SK-N-SH (cell line): ENCODE data around the gene CLCN3. TPM values are rescaled to one million over a fixed set of nuclear protein-coding genes. Genes with fewer than 3 reads are reported as not detected.

ENCODE experiments used
- CTCF ChIA-PET: fragments of 300-600, 350-600 bp; formaldehyde crosslinking; extraction: SDS; loops from one replicate; lab custom pipeline; 2021; lab: Yijun Ruan, JAX
- POLR2A ChIA-PET: fragments of 350-600 bp; sonication (Branson Sonifier 250); formaldehyde crosslinking; extraction: SDS; loops from one replicate; lab custom pipeline; 2020; ENCODE audit warnings: antibody characterized with exemption, inconsistent platforms; lab: Yijun Ruan, JAX
- DNase-seq: peaks from one replicate; pipeline ENCODE4 v3.0.0; 2012
- H2AFZ ChIP-seq: fragments of 200-600 bp; sonication (generic); 2 replicates; pipeline ENCODE4 v1.8.1; 2016; ENCODE audit warnings: antibody characterized with exemption, mild to moderate bottlenecking, low read depth
- H3F3A ChIP-seq: fragments of 200-600 bp; sonication (generic); replicated peaks from 2 replicates; pipeline ENCODE3; 2016; ENCODE audit warnings: antibody characterized with exemption, mild to moderate bottlenecking; ENCODE audit not compliant: insufficient read depth
- H3K27ac ChIP-seq, 2 experiments: fragments of 200-500 bp in 1 of 2; fragments of 200-600 bp in 1 of 2; sonication (Bioruptor generic) in 1 of 2; sonication (generic), shearing (Covaris generic) in 1 of 2; 2 replicates each; pipeline versions ENCODE4 v1.5.1 to v1.6.1; 2014 to 2016; ENCODE audit warnings: low read depth in 2 of 2, inconsistent platforms in 1 of 2, low read length in 1 of 2, mild to moderate bottlenecking in 1 of 2, mixed read lengths in 1 of 2
- H3K27me3 ChIP-seq: fragments of 200-600 bp; sonication (generic), shearing (Covaris generic); 2 replicates; pipeline ENCODE4 v1.6.1; 2016; ENCODE audit warnings: mixed run types; ENCODE audit not compliant: insufficient read depth
- H3K36me3 ChIP-seq, 2 experiments: fragments of 200-500 bp in 1 of 2; fragments of 200-600 bp in 1 of 2; sonication (Bioruptor generic) in 1 of 2; sonication (generic) in 1 of 2; replicated peaks in 1 of 2; 2 replicates each; pipeline versions ENCODE3 to v1.5.1; 2014 to 2016; ENCODE audit warnings: low read length in 1 of 2, mild to moderate bottlenecking in 1 of 2; ENCODE audit not compliant: insufficient read depth in 2 of 2, control insufficient read depth in 1 of 2
- H3K4me1 ChIP-seq, 2 experiments: fragments of 200-500 bp in 1 of 2; fragments of 200-600 bp in 1 of 2; sonication (Bioruptor generic) in 1 of 2; sonication (generic), shearing (Covaris generic) in 1 of 2; 2 replicates each; pipeline versions ENCODE4 v1.5.1 to v1.6.1; 2014 to 2016; ENCODE audit warnings: low read depth in 1 of 2, low read length in 1 of 2, mixed run types in 1 of 2; ENCODE audit not compliant: insufficient read depth in 2 of 2, control insufficient read depth in 1 of 2
- H3K4me2 ChIP-seq: fragments of 200-600 bp; sonication (generic), shearing (Covaris generic); 2 replicates; pipeline ENCODE4 v1.6.1; 2017; ENCODE audit warnings: mixed run types
- H3K4me3 ChIP-seq, 2 experiments: fragments of 200-500 bp in 1 of 2; fragments of 200-600 bp in 1 of 2; sonication (Bioruptor generic) in 1 of 2; sonication (generic), shearing (Covaris generic) in 1 of 2; 2 replicates each; pipeline versions ENCODE4 v1.5.1 to v1.8.1; 2014 to 2016; ENCODE audit warnings: low read depth in 2 of 2, inconsistent platforms in 1 of 2, low read length in 1 of 2, mild to moderate bottlenecking in 1 of 2, mixed read lengths in 1 of 2, moderate library complexity in 1 of 2
- H3K79me2 ChIP-seq: fragments of 200-600 bp; sonication (generic); 2 replicates; pipeline ENCODE4 v1.8.1; 2017; ENCODE audit warnings: mild to moderate bottlenecking; ENCODE audit not compliant: insufficient read depth
- H3K9ac ChIP-seq: fragments of 200-600 bp; sonication (generic); 2 replicates; pipeline ENCODE4 v1.6.1; 2017; ENCODE audit warnings: mixed run types
- H3K9me2 ChIP-seq: fragments of 200-600 bp; sonication (generic); 2 replicates; pipeline ENCODE4 v1.6.1; 2017; ENCODE audit warnings: mixed run types
- H3K9me3 ChIP-seq: fragments of 200-600 bp; sonication (generic); 2 replicates; pipeline ENCODE4 v1.6.1; 2017; ENCODE audit warnings: mixed run types, mild to moderate bottlenecking, moderate library complexity
- H4K20me1 ChIP-seq: fragments of 200-600 bp; sonication (generic); 2 replicates; pipeline ENCODE4 v1.6.1; 2017; ENCODE audit warnings: mild to moderate bottlenecking, mixed run types; ENCODE audit not compliant: insufficient read depth
- EP300 ChIP-seq, 2 experiments: IDR thresholded peaks; 2 replicates each; pipeline versions ENCODE4 v1.4.0 to v1.6.1; 2012; ENCODE audit warnings: borderline replicate concordance in 1 of 2, low read depth in 1 of 2, low read length in 1 of 2
- FOSL2 ChIP-seq: IDR thresholded peaks from 2 replicates; pipeline ENCODE4 v1.4.0; 2012; ENCODE audit warnings: low read depth, mild to moderate bottlenecking, moderate library complexity, borderline replicate concordance
- FOXJ3 ChIP-seq: sonication (generic); formaldehyde crosslinking; IDR thresholded peaks from 2 replicates; pipeline ENCODE4 v1.5.1; 2020; ENCODE audit warnings: mild to moderate bottlenecking, missing genetic modification reagents
- FOXM1 ChIP-seq: IDR thresholded peaks from 2 replicates; pipeline ENCODE4 v1.4.0; 2012; ENCODE audit warnings: low read depth, mild to moderate bottlenecking
- GABPA ChIP-seq: IDR thresholded peaks from 2 replicates; pipeline ENCODE4 v1.4.0; 2012; ENCODE audit warnings: low read depth, mild to moderate bottlenecking
- GATA2 ChIP-seq: sonication (generic); formaldehyde crosslinking; IDR thresholded peaks from 2 replicates; pipeline ENCODE4 v1.5.0; 2020; ENCODE audit warnings: mild to moderate bottlenecking, missing genetic modification reagents
- IRF3 ChIP-seq: fragments of 150-350 bp; IDR thresholded peaks from 2 replicates; pipeline ENCODE4 v1.6.1; 2016; ENCODE audit warnings: mild to moderate bottlenecking, low read depth, low read length
- JUND ChIP-seq: IDR thresholded peaks from 2 replicates; pipeline ENCODE4 v1.4.0; 2012
- MAX ChIP-seq: IDR thresholded peaks from 2 replicates; pipeline ENCODE4 v1.4.0; 2012; ENCODE audit warnings: low read depth
- MXI1 ChIP-seq: IDR thresholded peaks from 2 replicates; pipeline ENCODE4 v1.6.1; 2012; ENCODE audit warnings: mild to moderate bottlenecking, low read depth, low read length, improper control_type of control experiment
- NRF1 ChIP-seq: IDR thresholded peaks from 2 replicates; pipeline ENCODE4 v1.6.1; 2012; ENCODE audit warnings: low read depth, mild to moderate bottlenecking, low read length
- PBX3 ChIP-seq: IDR thresholded peaks from 2 replicates; pipeline ENCODE4; 2012
- RAD21 ChIP-seq: IDR thresholded peaks from 2 replicates; pipeline ENCODE4 v1.6.1; 2012; ENCODE audit warnings: mild to moderate bottlenecking, low read length
- RCOR1 ChIP-seq: fragments of 150-350 bp; IDR thresholded peaks from 2 replicates; pipeline ENCODE4 v1.6.1; 2017; ENCODE audit warnings: antibody characterized with exemption, low read length
- RXRA ChIP-seq: IDR thresholded peaks from 2 replicates; pipeline ENCODE4 v1.4.0; 2012; ENCODE audit warnings: low read depth, mild to moderate bottlenecking, borderline replicate concordance
- SIN3A ChIP-seq: IDR thresholded peaks from 2 replicates; pipeline ENCODE4 v1.6.1; 2012; ENCODE audit warnings: low read depth, mild to moderate bottlenecking, low read length, moderate library complexity, borderline replicate concordance
- TAF1 ChIP-seq: IDR thresholded peaks from 2 replicates; pipeline ENCODE4 v1.6.1; 2012; ENCODE audit warnings: low read depth, mild to moderate bottlenecking, low read length, moderate library complexity, borderline replicate concordance
- TEAD4 ChIP-seq: IDR thresholded peaks from 2 replicates; pipeline ENCODE4 v1.4.0; 2012; ENCODE audit warnings: mild to moderate bottlenecking, borderline replicate concordance; ENCODE audit not compliant: insufficient read depth
- USF1 ChIP-seq: IDR thresholded peaks from 2 replicates; pipeline ENCODE4 v1.4.0; 2012; ENCODE audit warnings: low read depth, borderline replicate concordance
- YY1 ChIP-seq: IDR thresholded peaks from 2 replicates; pipeline ENCODE4 v1.4.0; 2012; ENCODE audit warnings: low read depth, mild to moderate bottlenecking
- WGBS: methylation state at CpG from one replicate; pipeline ENCODE4 v1.1.6; 2017; ENCODE audit warnings: low lambda C conversion rate; 5-methylcytosine and 5-hydroxymethylcytosine counted together
- polyA plus RNA-seq, 3 experiments: library from polyadenylated mRNA; depleted of rRNA; stranded (reverse); fragments of >200 nt; gene quantifications; 2 replicates each; pipeline ENCODE4 v1.2.3, GENCODE V29; 2012

The CLCN3 gene
- polyA plus RNA-seq, 1 of the 3 experiments (the other 2 are of a cell fraction), result 11.8 TPM

- Histone ChIP-seq H3K4me1 (peaks cover 0 to 11% of the 10 kb centered on the region in 2 experiments; a peak in 2 of 4 replicates), H3K27me3 (no peaks in the 10 kb centered on the region), H4K20me1 (peaks cover 4% of the 10 kb centered on the region; the same call in 1 of the 2 replicates), H3K9ac (no peak overlapping the region), H3K79me2 (peaks cover 96% of the 10 kb centered on the region), H3K4me2 (no peak overlapping the region), H3K4me3 (no peak overlapping the region), H3K9me2 (no peaks in the 10 kb centered on the region), H3K9me3 (no peaks in the 10 kb centered on the region), H3K36me3 (no peaks in the 10 kb centered on the region), H3K27ac (no peak overlapping the region), H2AFZ (no peak overlapping the region), H3F3A (peaks cover 13% of the 10 kb centered on the region)
- WGBS, result over 99% methylated on average over 5 of the region's 5 CpGs
- POLR2A ChIA-PET, result no interaction called here
- no peak for DNase-seq
- TF ChIP-seq GATA2 (CRISPR knock-in tag) (no peak), MXI1 (no peak)
- CTCF ChIA-PET, result interaction anchor here (1.3 kb wide), 1 partner anchor 16 kb away, joined by 3 read pairs; no protein-coding TSS in a partner anchor
Observed at GRCh38 chr4:169625886-169626285, 5.5 kb downstream of the CLCN3 start.

GRCh38 chr4:169626331-169627282, 6.2 kb downstream of the CLCN3 start:
- H3K4me1 ChIP-seq, result peaks cover 0 to 11% of the 10 kb centered on the region in 2 experiments; a peak in 2 of 4 replicates
- DNase-seq, result no peak
- TF ChIP-seq TAF1, result no peak
- TF ChIP-seq PBX3, result no peak
- no peak for TF ChIP-seq TEAD4
- no peak for TF ChIP-seq USF1
- no peak for TF ChIP-seq YY1
- TF ChIP-seq GABPA, result no peak
- TF ChIP-seq IRF3, result no peak
- no peak for TF ChIP-seq EP300 (IDR thresholded peaks at IDR 0.05; ENCODE audit: borderline replicate concordance in 1 of 2, low read depth in 1 of 2, low read length in 1 of 2)
- TF ChIP-seq JUND, result no peak
- no peak for TF ChIP-seq FOXM1
- TF ChIP-seq SIN3A, result no peak
- no peak for TF ChIP-seq RAD21
- TF ChIP-seq FOXJ3 (CRISPR knock-in tag), result no peak
- TF ChIP-seq NRF1, result no peak
- no peak for TF ChIP-seq MAX
- TF ChIP-seq RXRA, result no peak
- TF ChIP-seq RCOR1, result no peak
- TF ChIP-seq FOSL2, result no peak
- TF ChIP-seq, all 33 proteins: peak for 0
- CTCF ChIA-PET, result interaction anchor here (1.0 to 1.4 kb wide), 3 partner anchors 13 to 33 kb away, joined by 3 read pairs; no protein-coding TSS in a partner anchor
- H3K27me3 ChIP-seq, result no peaks in the 10 kb centered on the region
- no peak overlapping the region for H3K4me2 ChIP-seq
- no peak overlapping the region for H3K27ac ChIP-seq
- H3K9me3 ChIP-seq, result no peaks in the 10 kb centered on the region
- WGBS, result 94% methylated on average over 6 of the region's 6 CpGs
- no peak overlapping the region for H3K9ac ChIP-seq
- no peak overlapping the region for H2AFZ ChIP-seq
- H3K4me3 ChIP-seq, result no peak overlapping the region
- H3K9me2 ChIP-seq, result no peaks in the 10 kb centered on the region
- no peaks in the 10 kb centered on the region for H3K36me3 ChIP-seq
- H3F3A ChIP-seq, result peaks cover 12% of the 10 kb centered on the region
- peaks cover 4% of the 10 kb centered on the region; the same call in 1 of the 2 replicates for H4K20me1 ChIP-seq
- H3K79me2 ChIP-seq, result peaks cover 96% of the 10 kb centered on the region
- POLR2A ChIA-PET, result interaction anchor here (0.8 kb wide), 1 partner anchor 33 kb away, joined by 3 read pairs; no protein-coding TSS in a partner anchor
